GM21390 (cell line): ENCODE data around the gene BAG1.

Experiments
- ATAC-seq: cut with Tn5 transposase; IDR thresholded peaks from one replicate; pipeline ENCODE4 v1.9.1; 2021; ENCODE audit not compliant: unreplicated experiment

The BAG1 gene

DNA sequence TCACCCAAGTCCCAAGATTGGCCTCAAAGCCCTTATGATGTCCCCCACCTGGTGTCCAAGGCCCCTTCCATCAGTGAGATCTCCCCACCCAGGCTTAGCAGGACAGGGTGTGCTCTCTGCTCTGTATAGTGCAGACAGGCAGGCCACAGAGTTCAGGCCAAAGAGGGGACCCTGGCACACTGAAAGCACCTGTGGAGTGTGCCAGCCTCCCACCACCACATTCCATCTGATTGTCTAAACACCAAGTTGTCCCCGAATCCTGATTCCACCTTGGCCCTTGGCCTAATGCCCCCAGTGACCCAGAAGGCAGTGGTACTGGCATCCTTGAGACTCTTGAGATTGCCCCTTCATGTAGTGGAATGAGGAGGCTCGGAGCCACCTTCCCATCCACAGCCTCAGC, 19.2 kb downstream of the BAG1 start:
- no peak for ATAC-seq

DNA sequence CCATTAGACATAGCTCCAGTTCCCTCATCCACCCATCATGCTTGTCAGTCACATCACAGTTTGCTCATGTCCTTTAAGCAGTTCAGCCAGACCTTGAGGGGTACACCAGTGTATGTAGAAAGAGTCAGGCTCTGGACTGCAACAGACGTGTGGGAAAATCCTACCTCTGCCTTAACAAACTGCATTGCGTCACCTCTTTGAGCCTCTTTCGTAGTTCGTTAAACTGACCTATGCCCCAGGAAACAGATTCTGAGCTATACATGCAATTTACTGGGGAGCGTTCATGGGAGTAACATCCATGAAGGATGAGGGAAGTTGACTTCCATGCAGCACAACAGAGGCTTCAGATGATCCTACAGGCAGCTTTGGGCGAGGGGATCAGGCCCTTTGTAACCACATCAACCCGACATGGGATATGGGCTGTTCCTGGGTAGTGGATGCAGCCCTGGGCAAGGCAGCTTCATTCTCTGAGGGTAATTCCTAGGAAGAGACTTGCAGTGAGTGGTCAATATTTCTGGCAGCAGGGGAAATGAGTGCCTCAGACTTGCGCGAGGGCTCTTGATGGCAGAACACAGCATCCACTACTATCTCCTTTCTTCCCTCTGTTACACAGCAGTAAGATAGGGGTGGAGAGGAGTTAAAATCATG, 20.2 kb downstream of the BAG1 start:
- ATAC-seq, result no peak

DNA sequence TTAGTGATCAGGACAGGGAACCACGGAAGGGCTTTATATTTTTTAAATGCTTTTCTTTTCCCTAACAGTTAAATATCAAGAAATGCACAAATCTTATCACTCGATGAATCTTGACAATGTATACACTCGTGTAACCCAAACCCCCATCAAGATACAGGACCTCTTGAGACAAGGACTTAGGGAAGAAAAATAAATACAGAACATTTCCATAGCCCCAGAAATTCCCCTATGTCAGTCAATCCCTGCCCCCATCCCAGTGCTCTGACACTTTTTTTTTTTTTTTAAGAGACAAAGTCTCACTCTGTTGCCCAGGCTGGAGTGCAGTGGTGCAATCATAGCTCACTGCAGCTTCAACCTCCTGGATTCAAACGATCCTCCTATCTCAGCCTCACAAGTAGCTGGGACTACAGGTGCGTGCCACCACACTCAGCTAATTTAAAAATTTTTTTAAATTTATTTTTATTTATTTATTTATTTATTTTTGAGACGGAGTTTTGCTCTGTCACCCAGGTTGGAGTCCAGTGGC, 21.8 kb downstream of the BAG1 start:
- no peak for ATAC-seq

DNA sequence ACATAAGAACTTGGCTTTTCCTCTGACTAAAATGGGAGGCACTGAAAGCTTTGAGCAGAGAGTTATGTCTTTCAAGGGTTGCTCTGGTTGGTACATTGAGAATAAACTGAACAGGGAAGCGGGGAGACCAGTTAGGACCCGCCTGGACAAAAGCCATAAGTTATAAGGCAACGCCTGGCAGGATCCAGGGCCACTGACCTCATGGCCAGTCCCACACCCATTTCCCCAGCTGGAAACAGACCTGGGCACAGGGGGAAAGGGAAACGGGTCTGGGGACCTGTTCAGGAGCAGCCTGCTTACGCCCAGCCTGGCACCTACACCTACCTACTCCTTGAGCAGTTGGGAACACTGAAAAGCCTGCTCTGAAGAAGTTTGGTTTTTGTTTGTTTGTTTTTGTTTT, 23.2 kb downstream of the BAG1 start:
- no peak for ATAC-seq

DNA sequence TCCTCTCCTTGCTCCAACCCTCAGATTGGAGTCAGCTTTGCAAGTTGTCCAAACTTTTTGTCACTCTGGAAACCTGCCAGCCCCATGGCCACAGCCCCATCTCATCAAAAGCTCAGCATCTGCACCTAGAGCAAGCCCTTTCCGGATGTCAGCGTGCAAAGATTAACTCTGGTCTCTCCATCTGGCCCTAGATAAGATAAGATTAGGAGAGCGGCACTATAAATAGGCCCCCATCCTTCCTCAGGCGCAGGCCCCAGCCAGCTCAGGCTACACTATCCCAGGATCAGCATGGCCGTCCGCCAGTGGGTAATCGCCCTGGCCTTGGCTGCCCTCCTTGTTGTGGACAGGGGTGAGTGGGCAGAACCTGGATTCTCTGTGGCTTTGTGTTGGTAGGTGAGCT, 24.6 kb downstream of the BAG1 start, which contains the start of gene SPINK4:
SPINK4 (plus strand) TSS at position 247 of the 400 bp plus-strand sequence; CDS start at position 289, 42 bp downstream.
- ATAC-seq, result no peak

DNA sequence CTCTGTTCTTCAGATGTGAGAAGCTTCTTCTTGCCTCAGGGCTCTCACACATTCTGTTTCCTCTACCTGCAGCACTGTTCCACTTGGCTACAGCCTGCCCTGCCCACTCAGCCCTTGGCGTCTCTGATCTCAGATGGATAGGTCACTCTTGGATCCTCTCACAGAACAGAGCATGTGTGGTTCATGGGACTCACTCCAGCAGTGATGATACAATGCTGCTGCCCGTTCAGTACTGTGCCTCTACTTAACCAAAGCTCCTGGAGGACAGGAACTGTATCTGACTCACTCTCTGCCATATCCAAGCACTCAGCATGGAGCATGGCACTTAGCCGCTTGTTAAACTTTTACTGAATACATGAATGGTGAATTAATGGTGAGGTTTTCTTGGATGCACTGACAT, 27.9 kb downstream of the BAG1 start:
- no peak for ATAC-seq

DNA sequence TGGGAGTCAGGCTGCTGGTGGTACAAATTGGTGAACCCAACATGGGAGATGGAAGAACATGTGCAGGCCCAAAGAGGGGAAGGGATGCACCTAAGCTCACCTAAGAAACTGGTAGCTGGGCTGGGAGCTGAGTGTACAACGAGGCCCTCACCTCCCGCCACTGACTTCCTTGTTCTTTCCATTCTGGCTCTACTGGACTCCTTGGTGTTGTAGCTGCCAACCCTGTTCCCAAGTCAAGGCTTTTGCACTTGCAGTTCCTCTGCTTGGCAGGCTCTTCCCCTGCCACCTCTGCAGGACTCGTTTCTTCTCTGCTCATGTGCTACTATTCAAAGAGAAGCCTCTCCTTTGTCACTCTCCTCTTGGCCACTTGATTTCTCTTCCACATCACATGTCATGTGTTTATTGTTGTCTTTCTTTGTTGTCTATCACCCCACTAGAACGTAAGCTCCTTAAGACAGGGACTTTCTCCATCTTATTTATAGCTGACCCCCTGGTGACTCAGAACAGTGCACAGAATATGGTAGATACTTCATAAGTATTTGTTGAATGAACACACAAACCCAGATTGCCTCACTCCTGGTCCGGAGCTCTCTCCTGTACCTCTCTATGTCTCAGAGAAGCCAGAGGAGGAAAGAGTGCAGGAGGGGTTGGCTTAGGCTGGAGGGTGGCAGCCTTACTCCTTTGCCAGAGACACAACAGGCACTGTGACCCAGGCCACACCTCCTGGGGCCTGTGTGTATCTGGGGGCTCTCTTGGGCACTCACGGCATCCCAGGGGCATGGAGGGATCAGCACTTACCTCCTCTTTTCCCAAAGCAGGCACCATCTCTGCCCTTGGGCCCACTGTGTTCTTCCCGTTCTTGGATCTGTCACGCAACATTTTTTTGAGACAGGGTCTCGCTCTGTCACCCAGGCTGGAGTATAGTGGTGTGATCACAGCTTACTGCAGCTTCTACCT, 29.7 kb downstream of the BAG1 start:
- no peak for ATAC-seq

DNA sequence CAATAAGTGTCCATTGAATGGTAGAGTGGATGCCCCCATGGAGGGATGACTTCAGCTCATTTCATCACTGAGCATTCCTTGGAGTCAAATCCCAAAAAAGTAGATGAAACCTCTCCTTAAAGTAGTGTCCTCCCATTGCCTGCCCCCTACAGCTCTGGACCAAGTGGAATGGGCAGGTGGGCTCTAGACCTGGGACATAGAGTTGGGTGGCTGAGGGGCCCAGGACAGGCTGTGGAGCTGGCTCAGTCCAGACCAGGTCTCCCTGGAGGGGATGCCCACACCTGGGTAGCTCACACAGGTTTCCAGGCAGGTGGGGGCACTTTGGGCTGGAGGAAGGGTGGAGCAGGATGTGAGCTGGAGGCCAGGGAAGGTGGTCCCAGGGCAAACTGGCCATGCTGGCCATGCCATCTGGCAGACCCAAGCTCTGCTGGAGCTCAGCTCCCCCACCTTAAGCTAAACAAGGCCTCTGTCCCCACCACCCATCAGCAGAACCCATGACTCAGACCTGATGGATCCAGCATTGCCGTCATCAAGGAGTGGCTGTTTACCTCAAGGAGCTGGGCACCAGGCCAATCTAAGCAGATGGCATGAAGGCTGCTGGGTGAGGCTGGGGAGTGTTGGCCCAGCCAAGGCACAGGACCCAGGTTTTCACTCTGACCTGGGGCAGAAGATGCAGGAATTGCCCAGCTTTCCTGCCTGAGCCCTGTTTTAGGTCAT, 30.7 kb downstream of the BAG1 start:
- ATAC-seq, result no peak

DNA sequence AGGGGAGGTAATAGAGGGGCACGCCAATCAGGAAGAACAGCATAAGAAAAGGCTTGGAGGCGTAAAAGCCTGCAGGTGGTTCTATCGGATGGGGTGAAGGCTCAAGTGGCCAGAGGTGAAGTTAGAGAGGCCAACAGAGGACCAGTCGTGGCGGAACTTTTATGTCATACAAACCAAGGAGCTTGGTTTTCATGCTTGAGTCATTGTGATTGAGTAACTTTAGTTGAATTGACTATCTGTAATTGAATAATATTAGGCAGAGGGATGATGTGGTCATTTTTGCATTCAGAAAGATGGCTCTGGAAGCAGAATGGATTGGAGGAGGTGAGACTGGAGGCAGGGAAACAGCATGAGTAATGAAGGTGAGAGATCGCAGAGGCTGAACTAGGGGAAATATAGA, 31.7 kb downstream of the BAG1 start:
- no peak for ATAC-seq

DNA sequence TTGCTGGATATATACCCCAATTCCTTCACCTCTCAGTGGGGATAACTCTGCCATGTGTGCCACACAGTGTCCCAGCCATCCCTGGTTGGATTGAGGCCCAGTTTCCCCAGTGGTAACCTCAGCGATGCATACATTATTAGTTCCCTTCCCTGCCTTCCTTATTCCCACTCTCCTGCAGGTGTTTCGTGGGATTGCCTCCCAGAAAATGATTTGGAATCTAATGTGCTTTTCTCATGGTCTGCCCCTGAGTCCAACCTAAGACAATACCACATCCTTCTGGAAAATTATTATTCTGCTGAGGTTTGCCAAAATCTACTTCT, 32.9 kb downstream of the BAG1 start:
- ATAC-seq, result no peak

DNA sequence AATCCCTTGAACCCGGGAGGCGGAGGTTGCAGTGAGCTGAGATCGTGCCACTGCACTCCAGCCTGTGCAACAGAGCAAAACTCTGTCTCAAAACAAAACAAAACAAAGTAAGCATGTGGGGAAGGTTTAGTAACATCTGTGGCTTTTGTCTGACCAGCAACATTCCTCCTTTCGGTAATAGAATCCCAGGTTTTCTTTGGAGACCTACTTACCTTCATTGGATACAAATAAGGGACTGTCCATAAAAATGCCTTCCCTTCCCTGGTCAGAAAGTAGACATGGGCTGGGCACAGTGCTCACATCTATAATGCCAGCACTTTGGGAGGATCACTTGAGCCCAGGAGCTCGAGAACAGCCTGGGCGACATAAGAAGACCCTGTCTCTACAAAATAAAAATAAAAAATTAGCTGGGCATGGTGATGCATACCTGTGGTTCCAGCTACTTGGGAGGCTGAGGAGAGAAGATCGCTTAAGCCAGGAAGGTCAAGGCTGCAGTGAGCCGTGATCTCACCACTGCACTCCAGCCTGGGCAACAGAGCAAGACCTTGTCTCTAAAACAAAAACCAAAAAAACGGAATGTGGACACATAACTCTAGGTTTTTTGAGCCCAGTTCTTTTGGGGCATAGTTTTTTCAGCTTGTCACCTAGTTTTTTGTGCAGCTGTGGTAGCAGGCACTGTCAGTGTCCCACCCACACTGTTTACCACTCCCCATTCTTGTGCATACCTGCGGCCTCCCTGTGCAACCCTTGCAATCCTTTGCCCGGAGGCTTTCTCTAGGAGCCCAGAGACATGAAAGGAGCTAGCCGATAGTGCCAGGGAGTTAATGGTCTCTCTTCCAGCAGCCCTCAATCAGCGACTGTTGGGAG, 33.5 kb downstream of the BAG1 start:
- ATAC-seq, result no peak

DNA sequence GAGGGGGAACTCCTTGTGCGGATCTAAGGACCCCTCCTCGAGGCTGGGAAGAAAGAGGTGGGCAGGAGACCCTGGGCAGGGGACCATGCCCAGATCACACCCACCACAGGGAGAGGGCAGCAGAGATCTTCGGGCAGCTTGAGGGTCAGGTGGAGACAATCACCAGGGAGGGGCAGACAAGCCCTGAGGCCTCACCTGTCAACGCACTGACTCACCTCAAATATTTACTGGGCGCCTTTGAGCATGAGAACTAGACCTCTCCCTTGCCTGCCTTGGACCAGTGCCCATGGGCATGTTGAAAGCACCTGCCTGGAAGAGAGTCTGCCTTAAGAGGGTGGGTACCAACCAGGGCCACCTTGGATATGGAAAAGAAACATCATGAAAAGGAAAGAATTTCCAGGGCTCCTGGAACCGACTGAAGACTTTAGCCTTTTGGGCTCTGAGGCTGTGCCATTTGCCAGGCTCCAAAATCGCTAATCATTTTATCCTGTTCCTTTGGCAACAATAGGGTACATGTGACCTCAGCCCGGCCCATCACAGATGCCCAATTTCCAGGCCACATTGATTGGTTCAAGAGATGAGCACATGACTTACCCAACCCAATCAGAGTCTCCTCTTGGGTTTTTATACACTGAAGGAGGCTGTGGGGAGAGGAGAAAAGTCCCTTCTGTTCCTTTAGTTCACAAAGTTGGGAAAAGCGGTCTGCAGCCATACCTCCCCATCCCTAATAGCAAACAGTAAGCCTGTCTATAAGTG, 35.0 kb downstream of the BAG1 start:
- no peak for ATAC-seq

DNA sequence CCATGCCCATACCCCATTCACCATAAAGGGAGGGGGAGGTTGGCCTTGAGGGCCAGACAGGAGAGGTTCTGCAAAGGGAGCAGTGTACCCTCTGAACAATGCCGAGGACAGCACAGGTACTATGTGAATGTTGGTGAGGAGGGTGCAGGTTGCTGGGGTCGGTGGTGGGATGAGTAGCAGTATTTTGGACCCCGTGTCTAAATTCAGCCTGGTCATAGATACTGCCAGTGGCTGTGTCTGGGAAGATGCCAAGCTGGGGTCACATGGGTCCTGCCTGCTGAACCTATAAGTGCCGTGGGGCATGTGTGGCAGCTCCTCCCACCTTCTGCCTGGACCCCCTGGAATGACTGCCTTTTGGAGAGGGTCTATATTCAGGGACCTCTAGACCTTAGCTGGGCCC, 35.9 kb downstream of the BAG1 start:
- no peak for ATAC-seq

DNA sequence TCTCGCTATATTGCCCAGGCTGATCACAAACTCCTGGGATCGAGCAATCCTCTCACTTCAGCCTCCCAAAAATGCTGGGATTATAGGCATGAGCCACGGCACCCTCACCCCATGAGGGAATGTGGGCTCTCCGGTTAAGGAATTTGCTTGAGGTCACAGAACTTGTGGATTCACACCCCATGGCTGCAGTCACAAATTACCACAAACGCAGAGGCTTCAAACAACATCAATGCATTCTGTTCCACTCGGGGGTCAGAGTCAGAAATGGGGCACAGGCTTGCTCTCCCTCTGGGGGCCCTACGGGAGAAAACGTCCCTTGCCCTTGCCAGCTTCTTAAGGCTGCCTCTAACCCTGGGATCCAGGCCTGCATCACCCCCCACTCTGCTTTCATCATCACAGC, 36.8 kb downstream of the BAG1 start:
- ATAC-seq, result no peak

DNA sequence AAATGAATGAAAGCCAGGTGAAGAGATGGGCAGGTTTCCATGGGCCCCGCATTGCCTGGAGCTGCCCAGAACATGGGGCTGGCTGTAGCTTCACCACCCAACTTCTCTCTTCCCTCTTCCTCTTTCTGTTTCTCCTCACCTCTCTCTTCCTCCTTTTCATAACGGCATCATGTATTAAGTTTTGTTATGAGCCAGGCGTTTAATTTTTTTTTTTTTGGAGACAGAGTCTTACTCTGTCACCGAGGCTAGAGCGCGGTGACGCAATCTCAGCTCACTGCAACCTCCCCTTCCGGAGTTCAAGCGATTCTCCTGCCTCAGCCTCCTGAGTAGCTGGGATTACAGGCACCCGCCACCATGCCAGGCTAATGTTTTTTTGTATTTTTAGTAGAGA, 37.5 kb downstream of the BAG1 start:
- ATAC-seq, result peak; percentile 62

DNA sequence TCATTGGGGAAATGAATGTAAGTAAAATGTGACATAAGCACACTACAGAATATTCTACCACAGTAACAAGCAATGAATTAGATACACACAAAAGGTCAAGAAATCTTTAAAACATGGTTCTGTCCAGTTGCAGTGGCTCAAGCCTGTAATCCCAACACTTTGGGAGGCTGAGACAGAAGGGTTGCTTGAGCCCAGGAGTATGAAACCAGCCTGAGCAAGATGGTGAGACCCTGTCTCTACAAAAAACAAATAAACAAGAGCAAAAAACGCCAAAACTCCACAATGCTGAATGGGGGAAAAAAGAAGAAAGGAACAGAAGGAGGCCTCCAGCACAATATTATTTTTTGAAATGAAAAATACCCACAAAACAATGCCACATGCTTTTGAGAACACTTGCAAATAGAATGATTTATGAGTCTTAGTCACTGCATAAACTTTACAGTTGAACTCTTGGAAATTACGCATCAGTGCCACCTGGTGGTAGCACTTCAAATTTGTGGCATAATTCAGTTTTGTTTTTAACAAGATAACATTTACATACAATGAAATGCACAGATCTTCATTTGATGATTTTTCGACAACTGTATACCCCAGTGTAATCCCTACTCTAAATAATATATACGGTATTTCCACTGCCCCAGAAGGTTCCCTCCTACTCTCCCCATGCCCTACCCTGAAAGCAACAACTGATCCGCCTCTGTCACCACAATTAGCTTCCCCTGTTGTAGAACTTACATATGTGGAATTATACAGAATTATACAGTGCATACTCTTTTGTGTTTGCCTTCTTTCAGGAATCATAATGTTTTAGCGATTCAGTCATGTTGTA, 39.0 kb downstream of the BAG1 start:
- peak; percentile 44 for ATAC-seq

DNA sequence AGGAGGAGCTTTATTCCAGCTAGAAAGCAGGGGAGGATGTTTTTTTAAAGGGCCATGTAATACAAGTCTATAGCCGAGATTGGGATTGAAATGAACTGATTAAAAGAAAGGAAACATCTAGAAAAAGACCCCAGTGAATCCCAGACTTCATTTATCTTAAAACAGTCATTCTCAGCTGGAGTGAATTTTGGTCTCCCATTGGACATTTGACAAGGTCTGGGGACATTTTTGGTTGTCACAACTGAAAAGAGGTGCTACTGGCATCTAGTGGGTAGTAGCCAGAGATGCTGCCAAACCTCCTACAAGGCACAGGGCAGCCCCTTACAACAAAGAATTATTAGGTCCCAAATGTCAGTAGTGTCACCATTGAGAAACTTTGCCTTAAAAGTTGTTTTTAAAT, 40.8 kb downstream of the BAG1 start:
- ATAC-seq, result no peak

DNA sequence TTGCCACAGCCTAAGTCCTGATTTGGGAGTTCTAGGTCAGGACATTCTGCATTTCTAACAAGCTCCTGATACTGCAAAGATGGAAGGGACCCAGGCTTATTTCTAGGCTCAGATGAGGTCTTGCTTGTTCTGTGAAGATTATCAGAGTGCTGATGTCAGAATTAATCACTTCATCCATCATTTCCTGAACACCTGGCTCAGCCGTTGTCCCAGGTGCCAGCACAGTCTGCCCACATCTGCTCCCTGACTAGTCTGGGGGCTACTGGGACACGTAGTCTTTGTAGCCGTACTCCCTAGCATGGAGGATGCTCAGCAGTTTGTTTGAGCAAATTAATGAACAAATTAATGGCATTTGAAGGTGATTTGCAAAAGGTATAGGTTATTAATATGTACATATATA, 42.5 kb downstream of the BAG1 start:
- ATAC-seq, result no peak

DNA sequence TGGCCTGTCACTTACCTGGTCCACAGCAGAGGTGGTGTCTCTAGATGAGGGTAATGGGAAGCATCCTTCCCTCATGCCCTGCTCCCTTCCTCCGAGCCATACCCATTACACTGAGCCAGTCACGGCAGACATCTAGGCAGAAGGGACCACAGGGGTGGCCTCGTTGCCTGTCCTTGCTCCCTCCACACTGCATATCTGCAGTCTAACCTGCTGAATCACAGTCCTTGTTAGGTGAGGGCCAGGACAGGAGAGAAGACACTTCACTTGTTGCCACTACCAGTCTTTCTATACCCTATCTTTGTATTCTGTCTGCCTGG, 43.0 kb downstream of the BAG1 start:
- ATAC-seq, result no peak
